HepG2 (cell line): Measurements from ENCODE around the gene CAMSAP2. TPM values are rescaled to one million over a fixed set of nuclear protein-coding genes. Genes with fewer than 3 reads are reported as not detected.

Experiments used
- ATRX ChIP-seq: sonication (generic); formaldehyde crosslinking; IDR thresholded peaks from 2 replicates; pipeline ENCODE4 v1.4.0; 2020; ENCODE audit warnings: missing genetic modification reagents, borderline replicate concordance
- DBP ChIP-seq: sonication (generic); formaldehyde crosslinking; IDR thresholded peaks from 2 replicates; pipeline ENCODE4 v1.4.0; 2020; ENCODE audit warnings: missing genetic modification reagents; ENCODE audit errors: not compliant biosample characterization
- ELF4 ChIP-seq: sonication (generic); formaldehyde crosslinking; IDR thresholded peaks from 2 replicates; pipeline ENCODE4 v1.5.0; 2020; ENCODE audit warnings: missing genetic modification reagents, mild to moderate bottlenecking, moderate library complexity, borderline replicate concordance
- ETS1 ChIP-seq: sonication (generic); formaldehyde crosslinking; IDR thresholded peaks from 2 replicates; pipeline ENCODE4 v1.4.0; 2020; ENCODE audit warnings: missing genetic modification reagents
- FOXO1 ChIP-seq: sonication (generic); formaldehyde crosslinking; IDR thresholded peaks from 2 replicates; pipeline ENCODE4 v1.4.0; 2020; ENCODE audit warnings: missing genetic modification reagents
- HIC2 ChIP-seq: sonication (generic); formaldehyde crosslinking; IDR thresholded peaks from 2 replicates; pipeline ENCODE4 v1.9.0; 2022; ENCODE audit warnings: low read depth, missing genetic modification reagents
- IRF1 ChIP-seq: sonication (generic); formaldehyde crosslinking; IDR thresholded peaks from 2 replicates; pipeline ENCODE4 v1.4.0; 2020; ENCODE audit warnings: low read depth, mild to moderate bottlenecking, missing genetic modification reagents
- MATR3 ChIP-seq: sonication (generic); formaldehyde crosslinking; IDR thresholded peaks from 2 replicates; pipeline ENCODE4 v1.4.0; 2020; ENCODE audit warnings: missing genetic modification reagents
- MLLT10 ChIP-seq: sonication (generic); formaldehyde crosslinking; IDR thresholded peaks from 2 replicates; pipeline ENCODE4 v1.4.0; 2020; ENCODE audit warnings: missing genetic modification reagents
- NFYB ChIP-seq: sonication (generic); formaldehyde crosslinking; IDR thresholded peaks from 2 replicates; pipeline ENCODE4 v1.4.0; 2020; ENCODE audit warnings: missing genetic modification reagents
- NR2F2 ChIP-seq: IDR thresholded peaks from 2 replicates; pipeline ENCODE4 v1.6.1; 2012; ENCODE audit warnings: low read depth, inconsistent platforms, borderline replicate concordance
- ZBTB26 ChIP-seq: IDR thresholded peaks from 2 replicates; pipeline ENCODE4 v1.6.1; 2016; ENCODE audit warnings: missing compliant biosample characterization, missing genetic modification reagents, borderline replicate concordance
- ZC3H4 ChIP-seq: sonication (generic); formaldehyde crosslinking; IDR thresholded peaks from 2 replicates; pipeline ENCODE4 v1.4.0; 2020; ENCODE audit warnings: missing genetic modification reagents, borderline replicate concordance
- ZFP62 ChIP-seq: sonication (generic); formaldehyde crosslinking; IDR thresholded peaks from 2 replicates; pipeline ENCODE4 v1.4.0; 2020; ENCODE audit warnings: missing genetic modification reagents
- ZNF136 ChIP-seq: sonication (generic); formaldehyde crosslinking; IDR thresholded peaks from 2 replicates; pipeline ENCODE4 v1.8.1; 2022; ENCODE audit warnings: low read depth, mild to moderate bottlenecking, moderate library complexity, missing genetic modification reagents
- ZNF280B ChIP-seq: sonication (generic); formaldehyde crosslinking; IDR thresholded peaks from 2 replicates; pipeline ENCODE4 v1.5.0; 2020; ENCODE audit warnings: missing genetic modification reagents, mild to moderate bottlenecking, borderline replicate concordance
- ZNF878 ChIP-seq: sonication (generic); formaldehyde crosslinking; IDR thresholded peaks from 2 replicates; pipeline ENCODE4 v1.8.1; 2023; ENCODE audit warnings: mild to moderate bottlenecking, missing genetic modification reagents, moderate library complexity
- ZXDC ChIP-seq: sonication (generic); formaldehyde crosslinking; IDR thresholded peaks from 2 replicates; pipeline ENCODE4 v1.5.0; 2020; ENCODE audit warnings: mild to moderate bottlenecking, missing genetic modification reagents
- polyA plus RNA-seq, 8 experiments: library from polyadenylated mRNA; depleted of rRNA in 3 of 8; stranded (reverse) in 7 of 8; unstranded in 1 of 8; fragments of >200 nt; fragmentation: Illumina TruSeq in 4 of 8; extraction: Trizol in 4 of 8; gene quantifications; 2 replicates each; pipeline versions ENCODE4 v1.2.1 to v1.2.3, GENCODE V29; 2011 to 2016; ENCODE audit warnings: low read depth in 4 of 8, missing spikeins in 1 of 8, mixed read lengths in 1 of 8; ENCODE audit not compliant: insufficient read depth in 1 of 8
- total RNA-seq, 5 experiments: library from RNA; depleted of rRNA; stranded (reverse); fragments of >200 nt; fragmentation: Illumina TruSeq; extraction: Trizol; gene quantifications; 2 replicates each; pipeline ENCODE4 v1.2.3, GENCODE V29; 2016; ENCODE audit warnings: low read depth in 1 of 5

CAMSAP2 gene
- total and polyA plus RNA-seq, 2 of the 13 experiments (the other 11 are each of a cell fraction or from before 2014, with no cell fraction given): 3.4 to 8.2 TPM

- no peak for TF ChIP-seq ZBTB26 (CRISPR knock-in tag)
- no peak for TF ChIP-seq NFYB
- TF ChIP-seq IRF1 (CRISPR knock-in tag): no peak
- no peak for TF ChIP-seq NR2F2
- TF ChIP-seq DBP (CRISPR knock-in tag): no peak
- TF ChIP-seq ZNF878: no peak
- TF ChIP-seq MATR3 (CRISPR knock-in tag): no peak
- TF ChIP-seq MLLT10 (CRISPR knock-in tag): no peak
- TF ChIP-seq HIC2 (CRISPR knock-in tag): no peak
- no peak for TF ChIP-seq ZNF280B (CRISPR knock-in tag)
- no peak for TF ChIP-seq ELF4 (CRISPR knock-in tag)
- no peak for TF ChIP-seq ZNF136 (CRISPR knock-in tag)
- TF ChIP-seq FOXO1 (CRISPR knock-in tag): no peak
- no peak for TF ChIP-seq ZXDC (CRISPR knock-in tag)
- no peak for TF ChIP-seq ETS1 (CRISPR knock-in tag)
- no peak for TF ChIP-seq ZC3H4 (CRISPR knock-in tag)
- TF ChIP-seq ATRX (CRISPR knock-in tag): no peak
- no peak for TF ChIP-seq ZFP62
Observed at GRCh38 chr1:200907611-200908097, 169.0 kb downstream of the CAMSAP2 start (continued).
